ENCODE results near the gene PPM1L.

PPM1L gene

GRCh38 chr3:160796089-160796812 lies 40.2 kb downstream of the PPM1L start:
- Histone ChIP-seq H3K9me3 (ENCODE audit: control insufficient read depth, low read length) (no peaks in the 10 kb centered on the region), H3K4me3 (ENCODE audit: low read length) (no peak overlapping the region), H3K4me1 (ENCODE audit: control insufficient read depth, insufficient read depth, low read length) (peaks cover 42% of the 10 kb centered on the region), H3K27me3 (ENCODE audit: control insufficient read depth, insufficient read depth, low read length) (no peaks in the 10 kb centered on the region), H3K9ac (ENCODE audit: low read length) (peak overlapping the region; percentile 48), H3K36me3 (ENCODE audit: control insufficient read depth, insufficient read depth, low read length) (no peaks in the 10 kb centered on the region)

GRCh38 chr3:160796813-160797164 lies 40.8 kb downstream of the PPM1L start:
- H3K9me3 ChIP-seq (ENCODE audit: control insufficient read depth, low read length) = no peaks in the 10 kb centered on the region
- H3K4me1 ChIP-seq (ENCODE audit: control insufficient read depth, insufficient read depth, low read length) = peaks cover 48% of the 10 kb centered on the region
- peak overlapping the region; percentile 48 for H3K9ac ChIP-seq (ENCODE audit: low read length)
- H3K4me3 ChIP-seq (ENCODE audit: low read length) = no peak overlapping the region
- no peaks in the 10 kb centered on the region for H3K36me3 ChIP-seq (ENCODE audit: control insufficient read depth, insufficient read depth, low read length)
- H3K27me3 ChIP-seq (ENCODE audit: control insufficient read depth, insufficient read depth, low read length) = no peaks in the 10 kb centered on the region

- Histone ChIP-seq H3K4me3 (ENCODE audit: low read length) (no peak overlapping the region), H3K4me1 (ENCODE audit: control insufficient read depth, insufficient read depth, low read length) (peaks cover 50% of the 10 kb centered on the region), H3K9me3 (ENCODE audit: control insufficient read depth, low read length) (no peaks in the 10 kb centered on the region), H3K27me3 (ENCODE audit: control insufficient read depth, insufficient read depth, low read length) (no peaks in the 10 kb centered on the region), H3K36me3 (ENCODE audit: control insufficient read depth, insufficient read depth, low read length) (no peaks in the 10 kb centered on the region), H3K9ac (ENCODE audit: low read length) (no peak overlapping the region)
Observed at GRCh38 chr3:160797356-160797755, 41.3 kb downstream of the PPM1L start.

GRCh38 chr3:160801386-160802118 lies 45.5 kb downstream of the PPM1L start:
- Histone ChIP-seq H3K4me1 (ENCODE audit: control insufficient read depth, insufficient read depth, low read length) (peaks cover 23% of the 10 kb centered on the region), H3K36me3 (ENCODE audit: control insufficient read depth, insufficient read depth, low read length) (no peaks in the 10 kb centered on the region), H3K9ac (ENCODE audit: low read length) (peak overlapping the region; percentile 14), H3K27me3 (ENCODE audit: control insufficient read depth, insufficient read depth, low read length) (no peaks in the 10 kb centered on the region), H3K4me3 (ENCODE audit: low read length) (no peak overlapping the region), H3K9me3 (ENCODE audit: control insufficient read depth, low read length) (no peaks in the 10 kb centered on the region)

- Histone ChIP-seq H3K9me3 (ENCODE audit: control insufficient read depth, low read length) (no peaks in the 10 kb centered on the region), H3K4me3 (ENCODE audit: low read length) (no peak overlapping the region), H3K4me1 (ENCODE audit: control insufficient read depth, insufficient read depth, low read length) (peaks cover 19% of the 10 kb centered on the region), H3K9ac (ENCODE audit: low read length) (no peak overlapping the region), H3K27me3 (ENCODE audit: control insufficient read depth, insufficient read depth, low read length) (no peaks in the 10 kb centered on the region), H3K36me3 (ENCODE audit: control insufficient read depth, insufficient read depth, low read length) (no peaks in the 10 kb centered on the region)
Observed at GRCh38 chr3:160804762-160805161, 48.7 kb downstream of the PPM1L start.

- Histone ChIP-seq H3K4me3 (ENCODE audit: low read length) (no peak overlapping the region), H3K9me3 (ENCODE audit: control insufficient read depth, low read length) (no peaks in the 10 kb centered on the region), H3K27me3 (ENCODE audit: control insufficient read depth, insufficient read depth, low read length) (no peaks in the 10 kb centered on the region), H3K36me3 (ENCODE audit: control insufficient read depth, insufficient read depth, low read length) (no peaks in the 10 kb centered on the region), H3K4me1 (ENCODE audit: control insufficient read depth, insufficient read depth, low read length) (peaks cover 18% of the 10 kb centered on the region), H3K9ac (ENCODE audit: low read length) (no peak overlapping the region)
Observed at GRCh38 chr3:160806094-160806493, 50.1 kb downstream of the PPM1L start.

GRCh38 chr3:160806686-160807085 lies 50.7 kb downstream of the PPM1L start:
- H3K4me1 ChIP-seq (ENCODE audit: control insufficient read depth, insufficient read depth, low read length) = peaks cover 12% of the 10 kb centered on the region
- H3K9me3 ChIP-seq (ENCODE audit: control insufficient read depth, low read length) = no peaks in the 10 kb centered on the region
- no peak overlapping the region for H3K4me3 ChIP-seq (ENCODE audit: low read length)
- H3K9ac ChIP-seq (ENCODE audit: low read length) = no peak overlapping the region
- H3K36me3 ChIP-seq (ENCODE audit: control insufficient read depth, insufficient read depth, low read length) = no peaks in the 10 kb centered on the region
- no peaks in the 10 kb centered on the region for H3K27me3 ChIP-seq (ENCODE audit: control insufficient read depth, insufficient read depth, low read length)

GRCh38 chr3:160808838-160809237 lies 52.8 kb downstream of the PPM1L start:
- Histone ChIP-seq H3K9me3 (ENCODE audit: control insufficient read depth, low read length) (no peaks in the 10 kb centered on the region), H3K4me1 (ENCODE audit: control insufficient read depth, insufficient read depth, low read length) (peaks cover 7% of the 10 kb centered on the region), H3K4me3 (ENCODE audit: low read length) (no peak overlapping the region), H3K9ac (ENCODE audit: low read length) (no peak overlapping the region), H3K27me3 (ENCODE audit: control insufficient read depth, insufficient read depth, low read length) (no peaks in the 10 kb centered on the region), H3K36me3 (ENCODE audit: control insufficient read depth, insufficient read depth, low read length) (no peaks in the 10 kb centered on the region)

- no peak overlapping the region for H3K9ac ChIP-seq (ENCODE audit: low read length)
- H3K9me3 ChIP-seq (ENCODE audit: control insufficient read depth, low read length) = no peaks in the 10 kb centered on the region
- no peak overlapping the region for H3K4me3 ChIP-seq (ENCODE audit: low read length)
- H3K36me3 ChIP-seq (ENCODE audit: control insufficient read depth, insufficient read depth, low read length) = no peaks in the 10 kb centered on the region
- H3K4me1 ChIP-seq (ENCODE audit: control insufficient read depth, insufficient read depth, low read length) = peaks cover 7% of the 10 kb centered on the region
- H3K27me3 ChIP-seq (ENCODE audit: control insufficient read depth, insufficient read depth, low read length) = no peaks in the 10 kb centered on the region
Observed at GRCh38 chr3:160809453-160809852, 53.4 kb downstream of the PPM1L start.

GRCh38 chr3:160810362-160811236 lies 54.6 kb downstream of the PPM1L start:
- peaks cover 7% of the 10 kb centered on the region for H3K4me1 ChIP-seq (ENCODE audit: control insufficient read depth, insufficient read depth, low read length)
- no peaks in the 10 kb centered on the region for H3K36me3 ChIP-seq (ENCODE audit: control insufficient read depth, insufficient read depth, low read length)
- no peak overlapping the region for H3K9ac ChIP-seq (ENCODE audit: low read length)

GRCh38 chr3:160811237-160811548 lies 55.2 kb downstream of the PPM1L start:
- Histone ChIP-seq H3K4me1 (ENCODE audit: control insufficient read depth, insufficient read depth, low read length) (peaks cover 7% of the 10 kb centered on the region), H3K27me3 (ENCODE audit: control insufficient read depth, insufficient read depth, low read length) (no peaks in the 10 kb centered on the region), H3K4me3 (ENCODE audit: low read length) (no peak overlapping the region), H3K9me3 (ENCODE audit: control insufficient read depth, low read length) (no peaks in the 10 kb centered on the region), H3K9ac (ENCODE audit: low read length) (no peak overlapping the region), H3K36me3 (ENCODE audit: control insufficient read depth, insufficient read depth, low read length) (no peaks in the 10 kb centered on the region)

More at GRCh38 chr3:160810362-160811236, 54.6 kb downstream of the PPM1L start:
- Histone ChIP-seq H3K27me3 (ENCODE audit: control insufficient read depth, insufficient read depth, low read length) (no peaks in the 10 kb centered on the region), H3K4me3 (ENCODE audit: low read length) (no peak overlapping the region), H3K9me3 (ENCODE audit: control insufficient read depth, low read length) (no peaks in the 10 kb centered on the region)

- Histone ChIP-seq H3K9ac (ENCODE audit: low read length) (no peak overlapping the region), H3K4me1 (ENCODE audit: control insufficient read depth, insufficient read depth, low read length) (peaks cover 7% of the 10 kb centered on the region), H3K4me3 (ENCODE audit: low read length) (no peak overlapping the region), H3K27me3 (ENCODE audit: control insufficient read depth, insufficient read depth, low read length) (no peaks in the 10 kb centered on the region), H3K36me3 (ENCODE audit: control insufficient read depth, insufficient read depth, low read length) (no peaks in the 10 kb centered on the region), H3K9me3 (ENCODE audit: control insufficient read depth, low read length) (no peaks in the 10 kb centered on the region)
Observed at GRCh38 chr3:160812304-160812703, 56.3 kb downstream of the PPM1L start.

Data from mucosa of stomach (tissue), 1 donor.